ENCODE measurements around the gene CST6.

CST6 gene

DNA sequence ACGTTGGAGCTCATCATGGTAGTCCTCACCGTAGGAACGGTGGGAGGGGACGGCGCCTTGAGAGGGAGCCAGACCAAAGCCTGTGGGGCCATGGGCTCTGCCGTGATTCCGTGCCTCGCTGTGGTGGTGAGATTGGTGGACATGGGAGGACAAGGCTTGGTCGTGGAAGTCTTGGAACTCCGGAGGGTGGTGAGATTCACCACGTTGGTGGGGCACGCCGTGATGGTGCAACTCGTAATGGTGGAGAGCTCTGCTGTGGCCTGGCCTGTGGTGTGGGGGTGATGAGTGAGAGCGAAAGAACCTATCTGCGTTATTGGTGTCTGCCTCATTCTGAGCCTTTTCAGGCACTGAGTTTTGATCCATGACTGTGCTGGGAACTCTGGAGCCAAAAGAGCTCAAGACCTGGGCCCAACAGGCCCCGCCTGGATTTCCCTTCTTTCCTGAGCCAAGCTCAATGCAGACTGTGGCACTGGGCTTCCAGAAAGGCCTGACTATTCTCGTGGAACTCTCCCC lies 14.3 kb downstream of the CST6 start, which contains the start of gene CATSPER1:
Gene CATSPER1, minus strand, starts transcription at position 463 of the 513 bp plus-strand sequence. Its CDS starts 100 bp downstream, at position 363.
- H3K79me2 ChIP-seq (ENCODE audit: insufficient read depth, low read length): no peaks in the 10 kb centered on the region
- H2AFZ ChIP-seq (ENCODE audit: low read length): no peak within 1 kb of the TSS
- no peak within 1 kb of the TSS for H3K4me3 ChIP-seq (ENCODE audit: low read length, poor library complexity, severe bottlenecking)
- H3K9ac ChIP-seq (ENCODE audit: low read depth, low read length, poor library complexity, severe bottlenecking): no peak within 1 kb of the TSS
- peaks cover 14% of the 10 kb centered on the region for H3K4me1 ChIP-seq (ENCODE audit: insufficient read depth, low read length, poor library complexity, severe bottlenecking)
- no peaks in the 10 kb centered on the region for H4K20me1 ChIP-seq (ENCODE audit: insufficient read depth, low read length, poor library complexity, severe bottlenecking)
- H3K9me3 ChIP-seq (ENCODE audit: insufficient read depth, low read depth, low read length): no peaks in the 10 kb centered on the region
- H3K36me3 ChIP-seq (ENCODE audit: insufficient read depth, low read length): no peaks in the 10 kb centered on the region
- no peaks in the 10 kb centered on the region for H3K9me2 ChIP-seq (replicated peaks; ENCODE audit: low read depth, low read length)
- TF ChIP-seq, protein P1, sequence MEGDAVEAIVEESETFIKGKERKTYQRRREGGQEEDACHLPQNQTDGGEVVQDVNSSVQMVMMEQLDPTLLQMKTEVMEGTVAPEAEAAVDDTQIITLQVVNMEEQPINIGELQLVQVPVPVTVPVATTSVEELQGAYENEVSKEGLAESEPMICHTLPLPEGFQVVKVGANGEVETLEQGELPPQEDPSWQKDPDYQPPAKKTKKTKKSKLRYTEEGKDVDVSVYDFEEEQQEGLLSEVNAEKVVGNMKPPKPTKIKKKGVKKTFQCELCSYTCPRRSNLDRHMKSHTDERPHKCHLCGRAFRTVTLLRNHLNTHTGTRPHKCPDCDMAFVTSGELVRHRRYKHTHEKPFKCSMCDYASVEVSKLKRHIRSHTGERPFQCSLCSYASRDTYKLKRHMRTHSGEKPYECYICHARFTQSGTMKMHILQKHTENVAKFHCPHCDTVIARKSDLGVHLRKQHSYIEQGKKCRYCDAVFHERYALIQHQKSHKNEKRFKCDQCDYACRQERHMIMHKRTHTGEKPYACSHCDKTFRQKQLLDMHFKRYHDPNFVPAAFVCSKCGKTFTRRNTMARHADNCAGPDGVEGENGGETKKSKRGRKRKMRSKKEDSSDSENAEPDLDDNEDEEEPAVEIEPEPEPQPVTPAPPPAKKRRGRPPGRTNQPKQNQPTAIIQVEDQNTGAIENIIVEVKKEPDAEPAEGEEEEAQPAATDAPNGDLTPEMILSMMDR (conservative IDR thresholded peaks at IDR 0.05; ENCODE audit: low read length): no peak
- TF ChIP-seq EZH2phosphoT487 (IDR thresholded peaks at IDR 0.05; ENCODE audit: borderline replicate concordance): no peak
- H3K27me3 ChIP-seq (ENCODE audit: insufficient read depth, low read length, poor library complexity, severe bottlenecking): no peaks in the 10 kb centered on the region
- H3K4me2 ChIP-seq (ENCODE audit: low read depth, low read length, poor library complexity, severe bottlenecking): no peak within 1 kb of the TSS
- no peaks in the 10 kb centered on the region for H3F3A ChIP-seq (ENCODE audit: low read depth)

GRCh38 chr11:66032957-66033735 lies 21.3 kb downstream of the CST6 start:
- Histone ChIP-seq H3K9me3 (ENCODE audit: insufficient read depth, low read depth, low read length) (no peaks in the 10 kb centered on the region), H3K4me3 (ENCODE audit: low read length, poor library complexity, severe bottlenecking) (no peak overlapping the region), H4K20me1 (ENCODE audit: insufficient read depth, low read length, poor library complexity, severe bottlenecking) (no peaks in the 10 kb centered on the region), H3K4me2 (ENCODE audit: low read depth, low read length, poor library complexity, severe bottlenecking) (no peak overlapping the region), H3K4me1 (ENCODE audit: insufficient read depth, low read length, poor library complexity, severe bottlenecking) (no peaks in the 10 kb centered on the region), H3K9ac (ENCODE audit: low read depth, low read length, poor library complexity, severe bottlenecking) (no peak overlapping the region), H3K9me2 (replicated peaks; ENCODE audit: low read depth, low read length) (no peaks in the 10 kb centered on the region), H2AFZ (ENCODE audit: low read length) (no peak overlapping the region), H3K36me3 (ENCODE audit: insufficient read depth, low read length) (no peaks in the 10 kb centered on the region), H3K79me2 (ENCODE audit: insufficient read depth, low read length) (no peaks in the 10 kb centered on the region), H3F3A (ENCODE audit: low read depth) (no peaks in the 10 kb centered on the region), H3K27me3 (ENCODE audit: insufficient read depth, low read length, poor library complexity, severe bottlenecking) (no peaks in the 10 kb centered on the region)
- TF ChIP-seq, protein P1 (conservative IDR thresholded peaks at IDR 0.05; ENCODE audit: low read length): no peak
- TF ChIP-seq EZH2phosphoT487 (IDR thresholded peaks at IDR 0.05; ENCODE audit: borderline replicate concordance): no peak

DNA sequence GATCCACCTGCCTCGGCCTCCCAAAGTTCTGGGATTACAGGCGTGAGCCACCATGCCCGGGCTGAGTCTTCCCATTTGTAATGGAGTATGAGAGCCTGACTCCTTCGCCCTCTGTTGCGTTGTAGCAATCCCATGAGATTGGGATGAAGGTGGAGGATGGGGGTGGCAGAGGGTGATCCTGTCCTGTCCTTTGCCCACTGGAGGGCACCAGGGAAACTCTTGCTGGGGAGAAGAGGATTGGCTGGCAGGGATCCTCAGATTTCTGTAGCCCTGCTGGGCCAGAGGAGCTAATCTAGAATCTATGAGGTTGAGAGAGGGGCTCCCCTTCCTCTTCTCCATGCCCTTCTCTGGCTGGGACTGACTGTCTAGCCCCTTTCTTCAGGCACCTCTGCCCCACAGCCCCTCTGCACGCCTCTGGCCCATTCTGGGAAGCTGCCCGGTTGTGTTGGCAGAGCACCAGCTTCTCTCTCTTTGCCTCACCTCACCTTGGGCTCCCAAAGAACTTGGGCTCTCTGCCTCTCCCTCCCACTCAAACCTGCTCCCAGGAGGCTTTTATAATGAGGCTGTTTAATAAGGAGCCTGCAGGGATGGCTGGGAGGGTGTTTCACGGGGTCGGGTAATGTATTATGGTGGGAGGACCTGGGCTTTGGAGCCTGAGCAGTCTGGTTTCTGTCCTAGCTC lies 24.0 kb downstream of the CST6 start:
- Histone ChIP-seq H3F3A (ENCODE audit: low read depth) (no peaks in the 10 kb centered on the region), H2AFZ (ENCODE audit: low read length) (no peak overlapping the region), H3K4me1 (ENCODE audit: insufficient read depth, low read length, poor library complexity, severe bottlenecking) (no peaks in the 10 kb centered on the region), H3K9me2 (replicated peaks; ENCODE audit: low read depth, low read length) (no peaks in the 10 kb centered on the region), H3K9ac (ENCODE audit: low read depth, low read length, poor library complexity, severe bottlenecking) (no peak overlapping the region), H3K4me3 (ENCODE audit: low read length, poor library complexity, severe bottlenecking) (no peak overlapping the region), H3K36me3 (ENCODE audit: insufficient read depth, low read length) (no peaks in the 10 kb centered on the region), H3K79me2 (ENCODE audit: insufficient read depth, low read length) (no peaks in the 10 kb centered on the region), H3K4me2 (ENCODE audit: low read depth, low read length, poor library complexity, severe bottlenecking) (no peak overlapping the region), H4K20me1 (ENCODE audit: insufficient read depth, low read length, poor library complexity, severe bottlenecking) (no peaks in the 10 kb centered on the region), H3K9me3 (ENCODE audit: insufficient read depth, low read depth, low read length) (no peaks in the 10 kb centered on the region), H3K27me3 (ENCODE audit: insufficient read depth, low read length, poor library complexity, severe bottlenecking) (no peaks in the 10 kb centered on the region)
- TF ChIP-seq, protein P1 (conservative IDR thresholded peaks at IDR 0.05; ENCODE audit: low read length): no peak
- TF ChIP-seq EZH2phosphoT487 (IDR thresholded peaks at IDR 0.05; ENCODE audit: borderline replicate concordance): no peak
